ENCODE results near the gene CARF.
"Not testable (repeated sequence)": the region's sequence is repeated elsewhere in the genome, so short reads cannot be mapped to it uniquely, and the experiment has no call there.

Gene CARF

GRCh38 chr2:202990501-202990900, 78.4 kb downstream of the CARF start:
- no peak for DNase-seq (ENCODE audit: low read depth)
- no peak overlapping the region for H3K4me3 ChIP-seq (ENCODE audit: control insufficient read depth, low read depth, low read length)
- no peak for TF ChIP-seq CTCF (conservative IDR thresholded peaks at IDR 0.05; ENCODE audit: control insufficient read depth, insufficient read depth, low read depth, low read length)

GRCh38 chr2:202997113-202997512, 85.0 kb downstream of the CARF start:
- DNase-seq (ENCODE audit: low read depth); H3K4me3 ChIP-seq (ENCODE audit: control insufficient read depth, low read depth, low read length): not testable (repeated sequence)

- no peak for DNase-seq (ENCODE audit: low read depth)
- no peak overlapping the region for H3K4me3 ChIP-seq (ENCODE audit: control insufficient read depth, low read depth, low read length)
- TF ChIP-seq CTCF (conservative IDR thresholded peaks at IDR 0.05; ENCODE audit: control insufficient read depth, insufficient read depth, low read depth, low read length): no peak
Observed at GRCh38 chr2:203002054-203002821, 90.2 kb downstream of the CARF start.

GRCh38 chr2:203003716-203004115, 91.6 kb downstream of the CARF start:
- no peak for TF ChIP-seq CTCF (conservative IDR thresholded peaks at IDR 0.05; ENCODE audit: control insufficient read depth, insufficient read depth, low read depth, low read length)
- H3K4me3 ChIP-seq (ENCODE audit: control insufficient read depth, low read depth, low read length): no peak overlapping the region
- no peak for DNase-seq (ENCODE audit: low read depth)

- peak within 1 kb of the TSS; percentile 96 for H3K4me3 ChIP-seq (ENCODE audit: control insufficient read depth, low read depth, low read length)
- DNase-seq (ENCODE audit: low read depth): peak; percentile 99
- TF ChIP-seq CTCF (conservative IDR thresholded peaks at IDR 0.05; ENCODE audit: control insufficient read depth, insufficient read depth, low read depth, low read length): no peak
Observed at GRCh38 chr2:203014456-203015199, 102.6 kb downstream of the CARF start, which contains the start of gene NBEAL1. TSS of gene NBEAL1 (plus strand) at chr2:203014875. CDS start at chr2:203016385, 1,510 bp downstream.

GRCh38 chr2:203016716-203017115, 104.6 kb downstream of the CARF start:
- H3K4me3 ChIP-seq (ENCODE audit: control insufficient read depth, low read depth, low read length): peak overlapping the region; percentile 96
- no peak for TF ChIP-seq CTCF (conservative IDR thresholded peaks at IDR 0.05; ENCODE audit: control insufficient read depth, insufficient read depth, low read depth, low read length)
- no peak for DNase-seq (ENCODE audit: low read depth)

- no peak for TF ChIP-seq CTCF (conservative IDR thresholded peaks at IDR 0.05; ENCODE audit: control insufficient read depth, insufficient read depth, low read depth, low read length)
- H3K4me3 ChIP-seq (ENCODE audit: control insufficient read depth, low read depth, low read length): peak overlapping the region; percentile 96
Observed at GRCh38 chr2:203018181-203018580, 106.1 kb downstream of the CARF start.

More at GRCh38 chr2:203018181-203018580, 106.1 kb downstream of the CARF start:
- DNase-seq (ENCODE audit: low read depth): peak; percentile 38

Measured in fibroblast of mammary gland (primary cell).